ENCODE data around the gene TNS3. TPM values are rescaled to one million over a fixed set of nuclear protein-coding genes. Genes with fewer than 3 reads are reported as not detected.

TNS3 gene
- total and polyA plus RNA-seq, 2 of the 13 experiments (the other 11 are each of a cell fraction or from before 2014, with no cell fraction given): 52.9 to 55.7 TPM

DNA sequence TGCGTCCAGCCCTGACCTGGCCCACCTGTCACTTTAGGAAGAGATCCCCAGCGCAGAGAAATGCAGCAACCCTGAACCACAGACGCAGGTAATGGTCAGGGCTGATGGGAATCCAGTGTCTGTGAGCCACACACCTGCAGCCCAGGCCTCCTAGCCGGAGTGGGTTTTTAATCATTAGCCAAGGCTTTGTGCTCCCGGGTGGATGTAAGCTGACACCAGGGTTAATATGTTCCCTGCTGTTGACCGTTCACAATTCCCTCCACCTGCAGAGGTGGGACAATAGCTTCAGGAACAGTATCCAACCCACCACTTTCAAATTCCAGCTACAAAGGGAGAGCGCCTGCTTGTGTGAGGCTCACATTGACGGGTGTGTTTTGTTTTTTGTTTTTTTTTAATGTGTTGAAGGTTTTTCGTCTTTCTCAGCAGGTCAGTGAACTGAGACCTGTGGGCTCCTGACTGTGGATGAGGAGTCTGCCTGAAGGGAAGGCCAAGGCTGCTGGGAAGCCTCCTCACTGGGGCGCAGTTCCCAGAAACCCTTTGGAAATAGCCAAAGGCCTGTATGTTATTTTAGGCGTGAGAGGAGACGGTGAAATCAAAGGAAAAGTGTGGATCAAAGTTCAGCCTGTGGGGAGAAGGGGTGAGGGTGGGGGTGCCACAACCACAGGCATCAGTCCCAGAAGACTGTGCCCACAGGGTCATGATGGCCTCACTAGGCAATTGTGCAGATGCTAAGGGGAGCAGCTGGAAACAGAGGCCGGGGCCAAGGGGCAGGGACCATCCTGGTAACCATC is 111.1 kb downstream of the TNS3 start (continued):
- TF ChIP-seq TCF7 (IDR thresholded peaks at IDR 0.05; ENCODE audit: low read depth) (peak; percentile 92), JARID2 (CRISPR knock-in tag; IDR thresholded peaks at IDR 0.05; ENCODE audit: insufficient replicate concordance) (no peak), ZNF740 (CRISPR knock-in tag; IDR thresholded peaks at IDR 0.05) (peak; percentile 65; the same call in 1 of the 2 replicates), ZNF746 (CRISPR knock-in tag; IDR thresholded peaks at IDR 0.05) (peak; percentile 82), ZNF652 (CRISPR knock-in tag; IDR thresholded peaks at IDR 0.05; ENCODE audit: borderline replicate concordance, low read depth) (peak; percentile 67; the same call in 1 of the 2 replicates), KAT2B (IDR thresholded peaks at IDR 0.05; ENCODE audit: borderline replicate concordance, low read depth, low read length) (no peak), ZNF792 (CRISPR knock-in tag; IDR thresholded peaks at IDR 0.05) (peak; percentile 20; the same call in 1 of the 2 replicates), FOXO4 (CRISPR knock-in tag; conservative IDR thresholded peaks at IDR 0.05) (0 out of 2 replicates have a peak, but pooled peaks have one; percentile 53), HMGA1 (CRISPR knock-in tag; conservative IDR thresholded peaks at IDR 0.05) (no peak), FOXM1 (CRISPR knock-in tag; IDR thresholded peaks at IDR 0.05) (no peak), ZNF431 (CRISPR knock-in tag; IDR thresholded peaks at IDR 0.05; ENCODE audit: borderline replicate concordance, low read depth) (no peak), FOXP4 (CRISPR knock-in tag; IDR thresholded peaks at IDR 0.05) (peak; percentile 73), ZFX (CRISPR knock-in tag; IDR thresholded peaks at IDR 0.05; ENCODE audit: low read depth) (peak; percentile 64; the same call in 1 of the 2 replicates), AGO2 (optimal IDR thresholded peaks at IDR 0.05; ENCODE audit: low read depth, low read length) (peak; percentile 4)
- TF ChIP-seq, protein P1, sequence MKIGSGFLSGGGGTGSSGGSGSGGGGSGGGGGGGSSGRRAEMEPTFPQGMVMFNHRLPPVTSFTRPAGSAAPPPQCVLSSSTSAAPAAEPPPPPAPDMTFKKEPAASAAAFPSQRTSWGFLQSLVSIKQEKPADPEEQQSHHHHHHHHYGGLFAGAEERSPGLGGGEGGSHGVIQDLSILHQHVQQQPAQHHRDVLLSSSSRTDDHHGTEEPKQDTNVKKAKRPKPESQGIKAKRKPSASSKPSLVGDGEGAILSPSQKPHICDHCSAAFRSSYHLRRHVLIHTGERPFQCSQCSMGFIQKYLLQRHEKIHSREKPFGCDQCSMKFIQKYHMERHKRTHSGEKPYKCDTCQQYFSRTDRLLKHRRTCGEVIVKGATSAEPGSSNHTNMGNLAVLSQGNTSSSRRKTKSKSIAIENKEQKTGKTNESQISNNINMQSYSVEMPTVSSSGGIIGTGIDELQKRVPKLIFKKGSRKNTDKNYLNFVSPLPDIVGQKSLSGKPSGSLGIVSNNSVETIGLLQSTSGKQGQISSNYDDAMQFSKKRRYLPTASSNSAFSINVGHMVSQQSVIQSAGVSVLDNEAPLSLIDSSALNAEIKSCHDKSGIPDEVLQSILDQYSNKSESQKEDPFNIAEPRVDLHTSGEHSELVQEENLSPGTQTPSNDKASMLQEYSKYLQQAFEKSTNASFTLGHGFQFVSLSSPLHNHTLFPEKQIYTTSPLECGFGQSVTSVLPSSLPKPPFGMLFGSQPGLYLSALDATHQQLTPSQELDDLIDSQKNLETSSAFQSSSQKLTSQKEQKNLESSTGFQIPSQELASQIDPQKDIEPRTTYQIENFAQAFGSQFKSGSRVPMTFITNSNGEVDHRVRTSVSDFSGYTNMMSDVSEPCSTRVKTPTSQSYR (CRISPR knock-in tag; IDR thresholded peaks at IDR 0.05; ENCODE audit: borderline replicate concordance): peak; percentile 80; the same call in 1 of the 2 replicates
- TF ChIP-seq, protein P2, sequence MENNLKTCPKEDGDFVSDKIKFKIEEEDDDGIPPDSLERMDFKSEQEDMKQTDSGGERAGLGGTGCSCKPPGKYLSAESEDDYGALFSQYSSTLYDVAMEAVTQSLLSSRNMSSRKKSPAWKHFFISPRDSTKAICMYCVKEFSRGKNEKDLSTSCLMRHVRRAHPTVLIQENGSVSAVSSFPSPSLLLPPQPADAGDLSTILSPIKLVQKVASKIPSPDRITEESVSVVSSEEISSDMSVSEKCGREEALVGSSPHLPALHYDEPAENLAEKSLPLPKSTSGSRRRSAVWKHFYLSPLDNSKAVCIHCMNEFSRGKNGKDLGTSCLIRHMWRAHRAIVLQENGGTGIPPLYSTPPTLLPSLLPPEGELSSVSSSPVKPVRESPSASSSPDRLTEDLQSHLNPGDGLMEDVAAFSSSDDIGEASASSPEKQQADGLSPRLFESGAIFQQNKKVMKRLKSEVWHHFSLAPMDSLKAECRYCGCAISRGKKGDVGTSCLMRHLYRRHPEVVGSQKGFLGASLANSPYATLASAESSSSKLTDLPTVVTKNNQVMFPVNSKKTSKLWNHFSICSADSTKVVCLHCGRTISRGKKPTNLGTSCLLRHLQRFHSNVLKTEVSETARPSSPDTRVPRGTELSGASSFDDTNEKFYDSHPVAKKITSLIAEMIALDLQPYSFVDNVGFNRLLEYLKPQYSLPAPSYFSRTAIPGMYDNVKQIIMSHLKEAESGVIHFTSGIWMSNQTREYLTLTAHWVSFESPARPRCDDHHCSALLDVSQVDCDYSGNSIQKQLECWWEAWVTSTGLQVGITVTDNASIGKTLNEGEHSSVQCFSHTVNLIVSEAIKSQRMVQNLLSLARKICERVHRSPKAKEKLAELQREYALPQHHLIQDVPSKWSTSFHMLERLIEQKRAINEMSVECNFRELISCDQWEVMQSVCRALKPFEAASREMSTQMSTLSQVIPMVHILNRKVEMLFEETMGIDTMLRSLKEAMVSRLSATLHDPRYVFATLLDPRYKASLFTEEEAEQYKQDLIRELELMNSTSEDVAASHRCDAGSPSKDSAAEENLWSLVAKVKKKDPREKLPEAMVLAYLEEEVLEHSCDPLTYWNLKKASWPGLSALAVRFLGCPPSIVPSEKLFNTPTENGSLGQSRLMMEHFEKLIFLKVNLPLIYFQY (CRISPR knock-in tag; IDR thresholded peaks at IDR 0.05; ENCODE audit: borderline replicate concordance): peak; percentile 25; the same call in 1 of the 2 replicates

All from HepG2 (cell line).